ENCODE measurements around the gene GGA3. TPM values are rescaled to one million over a fixed set of nuclear protein-coding genes. Genes with fewer than 3 reads are reported as not detected.

GGA3 gene
- total and polyA plus RNA-seq, 10 of the 15 experiments (the other 5 are each of a cell fraction or from before 2014, with no cell fraction given), result 7.0 to 57.5 (median 34.0) TPM

DNA sequence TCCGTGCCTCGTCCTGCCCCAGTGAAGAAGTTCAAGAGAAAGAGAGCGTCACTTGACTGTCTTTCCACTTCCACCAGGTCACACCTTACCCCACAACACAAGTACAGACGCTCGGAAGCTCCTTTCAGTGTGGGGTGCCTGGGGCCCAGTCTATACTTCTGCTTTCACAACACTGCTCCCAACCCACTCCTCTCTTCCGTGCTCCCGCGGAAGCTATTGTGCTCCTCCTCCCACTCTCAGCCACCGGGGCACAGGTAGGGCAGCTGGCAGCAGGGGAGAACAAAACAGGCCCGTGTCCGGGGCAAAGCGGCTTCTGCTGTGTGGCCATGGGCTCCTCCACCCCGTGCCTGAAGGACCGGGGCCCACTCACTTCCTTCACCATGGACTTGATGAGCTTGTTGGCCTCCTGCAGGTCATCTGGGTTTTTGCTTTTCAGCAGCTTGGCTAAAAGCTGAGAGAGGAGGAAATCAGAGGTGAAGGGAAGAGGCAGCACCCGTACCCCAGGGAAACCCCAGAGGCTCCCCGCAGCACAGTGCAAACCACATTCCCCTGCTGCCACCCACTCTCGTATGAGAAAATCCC lies 18.9 kb downstream of the GGA3 start:
- POLR2A ChIA-PET, result interaction anchor here (2.2 to 3.6 kb wide), 2 partner anchors 18 to 47 kb away, joined by 5 to 21 read pairs; partner anchors contain the start of genes GGA3, MRPS7 and SLC25A19
- TF ChIP-seq NFIC (IDR thresholded peaks at IDR 0.05; ENCODE audit: low read depth, low read length) (no peak), TCF7 (IDR thresholded peaks at IDR 0.05; ENCODE audit: borderline replicate concordance) (no peak), MTA3 (IDR thresholded peaks at IDR 0.05; ENCODE audit: borderline replicate concordance, low read length) (0 out of 2 replicates have a peak, but pooled peaks have one; percentile 21), KDM1A (IDR thresholded peaks at IDR 0.05; ENCODE audit: borderline replicate concordance) (no peak), GATAD2B (conservative IDR thresholded peaks at IDR 0.05; ENCODE audit: low read depth) (no peak), NFXL1 (IDR thresholded peaks at IDR 0.05; ENCODE audit: borderline replicate concordance) (peak; percentile 96), RUNX3 (IDR thresholded peaks at IDR 0.05; ENCODE audit: low read length) (peak; percentile 82), JUND (IDR thresholded peaks at IDR 0.05; ENCODE audit: low read depth, low read length) (no peak), YBX1 (IDR thresholded peaks at IDR 0.05) (no peak), CBX5 (IDR thresholded peaks at IDR 0.05; ENCODE audit: low read depth) (0 out of 2 replicates have a peak, but pooled peaks have one; percentile 25), DPF2 (IDR thresholded peaks at IDR 0.05) (no peak), TCF12 (IDR thresholded peaks at IDR 0.05; ENCODE audit: low read depth, low read length) (no peak), NFYA (IDR thresholded peaks at IDR 0.05; ENCODE audit: borderline replicate concordance, low read depth, low read length) (no peak), ZZZ3 (IDR thresholded peaks at IDR 0.05; ENCODE audit: control insufficient read depth, insufficient read length, low read depth) (no peak), CREM (IDR thresholded peaks at IDR 0.05; ENCODE audit: low read depth) (peak; percentile 38; the same call in 1 of the 2 replicates)
- TF ChIP-seq, protein P1, sequence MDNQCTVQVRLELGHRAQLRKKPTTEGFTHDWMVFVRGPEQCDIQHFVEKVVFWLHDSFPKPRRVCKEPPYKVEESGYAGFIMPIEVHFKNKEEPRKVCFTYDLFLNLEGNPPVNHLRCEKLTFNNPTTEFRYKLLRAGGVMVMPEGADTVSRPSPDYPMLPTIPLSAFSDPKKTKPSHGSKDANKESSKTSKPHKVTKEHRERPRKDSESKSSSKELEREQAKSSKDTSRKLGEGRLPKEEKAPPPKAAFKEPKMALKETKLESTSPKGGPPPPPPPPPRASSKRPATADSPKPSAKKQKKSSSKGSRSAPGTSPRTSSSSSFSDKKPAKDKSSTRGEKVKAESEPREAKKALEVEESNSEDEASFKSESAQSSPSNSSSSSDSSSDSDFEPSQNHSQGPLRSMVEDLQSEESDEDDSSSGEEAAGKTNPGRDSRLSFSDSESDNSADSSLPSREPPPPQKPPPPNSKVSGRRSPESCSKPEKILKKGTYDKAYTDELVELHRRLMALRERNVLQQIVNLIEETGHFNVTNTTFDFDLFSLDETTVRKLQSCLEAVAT (IDR thresholded peaks at IDR 0.05), result no peak
- TF ChIP-seq, protein P2, sequence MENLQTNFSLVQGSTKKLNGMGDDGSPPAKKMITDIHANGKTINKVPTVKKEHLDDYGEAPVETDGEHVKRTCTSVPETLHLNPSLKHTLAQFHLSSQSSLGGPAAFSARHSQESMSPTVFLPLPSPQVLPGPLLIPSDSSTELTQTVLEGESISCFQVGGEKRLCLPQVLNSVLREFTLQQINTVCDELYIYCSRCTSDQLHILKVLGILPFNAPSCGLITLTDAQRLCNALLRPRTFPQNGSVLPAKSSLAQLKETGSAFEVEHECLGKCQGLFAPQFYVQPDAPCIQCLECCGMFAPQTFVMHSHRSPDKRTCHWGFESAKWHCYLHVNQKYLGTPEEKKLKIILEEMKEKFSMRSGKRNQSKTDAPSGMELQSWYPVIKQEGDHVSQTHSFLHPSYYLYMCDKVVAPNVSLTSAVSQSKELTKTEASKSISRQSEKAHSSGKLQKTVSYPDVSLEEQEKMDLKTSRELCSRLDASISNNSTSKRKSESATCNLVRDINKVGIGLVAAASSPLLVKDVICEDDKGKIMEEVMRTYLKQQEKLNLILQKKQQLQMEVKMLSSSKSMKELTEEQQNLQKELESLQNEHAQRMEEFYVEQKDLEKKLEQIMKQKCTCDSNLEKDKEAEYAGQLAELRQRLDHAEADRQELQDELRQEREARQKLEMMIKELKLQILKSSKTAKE (IDR thresholded peaks at IDR 0.05; ENCODE audit: low read depth, poor library complexity, severe bottlenecking), result no peak
- TF ChIP-seq, protein P3, sequence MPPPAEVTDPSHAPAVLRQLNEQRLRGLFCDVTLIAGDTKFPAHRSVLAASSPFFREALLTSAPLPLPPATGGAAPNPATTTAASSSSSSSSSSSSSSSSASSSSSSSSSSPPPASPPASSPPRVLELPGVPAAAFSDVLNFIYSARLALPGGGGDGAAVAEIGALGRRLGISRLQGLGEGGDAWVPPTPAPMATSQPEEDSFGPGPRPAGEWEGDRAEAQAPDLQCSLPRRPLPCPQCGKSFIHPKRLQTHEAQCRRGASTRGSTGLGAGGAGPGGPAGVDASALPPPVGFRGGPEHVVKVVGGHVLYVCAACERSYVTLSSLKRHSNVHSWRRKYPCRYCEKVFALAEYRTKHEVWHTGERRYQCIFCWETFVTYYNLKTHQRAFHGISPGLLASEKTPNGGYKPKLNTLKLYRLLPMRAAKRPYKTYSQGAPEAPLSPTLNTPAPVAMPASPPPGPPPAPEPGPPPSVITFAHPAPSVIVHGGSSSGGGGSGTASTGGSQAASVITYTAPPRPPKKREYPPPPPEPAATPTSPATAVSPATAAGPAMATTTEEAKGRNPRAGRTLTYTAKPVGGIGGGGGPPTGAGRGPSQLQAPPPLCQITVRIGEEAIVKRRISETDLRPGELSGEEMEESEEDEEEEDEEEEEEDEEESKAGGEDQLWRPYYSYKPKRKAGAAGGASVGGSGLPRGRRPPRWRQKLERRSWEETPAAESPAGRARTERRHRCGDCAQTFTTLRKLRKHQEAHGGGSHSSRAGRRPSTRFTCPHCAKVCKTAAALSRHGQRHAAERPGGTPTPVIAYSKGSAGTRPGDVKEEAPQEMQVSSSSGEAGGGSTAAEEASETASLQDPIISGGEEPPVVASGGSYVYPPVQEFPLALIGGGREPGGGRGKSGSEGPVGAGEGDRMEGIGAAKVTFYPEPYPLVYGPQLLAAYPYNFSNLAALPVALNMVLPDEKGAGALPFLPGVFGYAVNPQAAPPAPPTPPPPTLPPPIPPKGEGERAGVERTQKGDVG (CRISPR knock-in tag; IDR thresholded peaks at IDR 0.05), result no peak

More for the DNA sequence above, 18.9 kb downstream of the GGA3 start:
- FAIRE-seq, result no peak
- Histone ChIP-seq H3K9me3 (replicated peaks; ENCODE audit: control insufficient read depth, insufficient read depth, low read length) (no peaks in the 10 kb centered on the region), H3K79me2 (ENCODE audit: control insufficient read depth, insufficient read depth, low read length) (peaks cover 2% of the 10 kb centered on the region), H3K4me2 (ENCODE audit: control insufficient read depth, insufficient read depth) (peak overlapping the region; percentile 50), H3K36me3 (ENCODE audit: control insufficient read depth in 2 of 2, insufficient read depth in 2 of 2, low read length in 1 of 2) (peaks cover 52 to 68% of the 10 kb centered on the region in 2 experiments), H3K9ac (ENCODE audit: control insufficient read depth, insufficient read depth, low read length) (0 out of 2 replicates have a peak overlapping the region, but pooled peaks have one; percentile 1), H2AFZ (ENCODE audit: control insufficient read depth, low read depth, low read length) (no peak overlapping the region), H4K20me1 (ENCODE audit: control insufficient read depth, insufficient read depth) (no peaks in the 10 kb centered on the region; the same call in 1 of the 2 replicates), H3K27me3 (replicated peaks in 1 of 2; ENCODE audit: control insufficient read depth in 2 of 2, insufficient read depth in 2 of 2, low read length in 1 of 2) (no peaks in the 10 kb centered on the region), H3K4me1 (ENCODE audit: control insufficient read depth, insufficient read depth, low read length) (peaks cover 43% of the 10 kb centered on the region), H3K27ac (ENCODE audit: control insufficient read depth, insufficient read depth) (peak overlapping the region; percentile 55), H3K4me3 (no peak overlapping the region)
- intact Hi-C loops (cut with micrococcal nuclease; ENCODE audit: unreplicated experiment), result no loop called here
- ChIA-PET RAD21 (ENCODE audit: unreplicated experiment) (interaction anchor here (1.1 to 2.1 kb wide), 2 partner anchors 19 to 163 kb away, joined by 4 read pairs; partner anchors contain the start of genes GGA3, GRB2 and MRPS7), CTCF (interaction anchor here (0.7 to 4.3 kb wide), 8 partner anchors 14 to 170 kb away, joined by 3 to 30 read pairs (median 4); partner anchors contain the start of genes GGA3, MIF4GD, MRPS7 and NUP85), SMC1A (ENCODE audit: uncharacterized antibody, unreplicated experiment) (interaction anchor here (0.6 to 1.3 kb wide), 2 partner anchors 40 to 41 kb away, joined by 3 read pairs; no protein-coding TSS in a partner anchor)
- no peak for DNase-seq (ENCODE audit: low read depth, low spot score)
- no TSS peak for BruUV-seq (replicated peaks)
- in situ Hi-C loops (cut with MboI), result no loop called here
- 12% methylated on average over 17 of the region's 17 CpGs for WGBS (ENCODE audit: insufficient coverage, insufficient replicate concordance, low lambda C conversion rate, missing lambda C conversion rate)
- no peak for ATAC-seq

All from GM12878 (cell line).